Mesenchymal stem cell (in vitro differentiated cells and primary cell): ENCODE measurements around the gene EOMES.

Source experiments
- DNase-seq: peaks from one replicate; pipeline ENCODE4 v3.0.0-alpha.2; 2013
- H2AFZ ChIP-seq: one replicate; pipeline ENCODE4 v1.6.1; 2013; ENCODE audit warnings: low read depth, mild to moderate bottlenecking, control low read depth, inconsistent platforms, low read length, moderate library complexity
- H2AK5ac ChIP-seq: 2 replicates; pipeline ENCODE4 v1.6.1; 2013; ENCODE audit warnings: low read length, moderate library complexity, mild to moderate bottlenecking, inconsistent platforms; ENCODE audit not compliant: severe bottlenecking
- H2BK120ac ChIP-seq: one replicate; pipeline ENCODE4 v1.6.1; 2013; ENCODE audit warnings: low read depth, mild to moderate bottlenecking, inconsistent platforms, low read length, moderate library complexity
- H2BK12ac ChIP-seq, 2 experiments: one replicate each; pipeline ENCODE4 v1.6.1; 2013; ENCODE audit warnings: inconsistent platforms in 2 of 2, low read length in 2 of 2, mild to moderate bottlenecking in 2 of 2, moderate library complexity in 2 of 2, control low read depth in 1 of 2
- H2BK15ac ChIP-seq: one replicate; pipeline ENCODE4 v1.6.1; 2013; ENCODE audit warnings: mild to moderate bottlenecking, low read depth, inconsistent platforms; ENCODE audit not compliant: poor library complexity, severe bottlenecking
- H2BK5ac ChIP-seq: 2 replicates; pipeline ENCODE4 v1.6.1; 2013; ENCODE audit warnings: low read depth, mild to moderate bottlenecking, low read length, control low read depth, inconsistent platforms; ENCODE audit not compliant: poor library complexity, severe bottlenecking
- H3K14ac ChIP-seq, 2 experiments: one replicate each; pipeline ENCODE4 v1.6.1; 2013; ENCODE audit warnings: inconsistent platforms in 2 of 2, low read length in 2 of 2, control low read depth in 1 of 2, mild to moderate bottlenecking in 1 of 2, moderate library complexity in 1 of 2
- H3K18ac ChIP-seq, 2 experiments: one replicate each; pipeline ENCODE4 v1.6.1; 2013; ENCODE audit warnings: inconsistent platforms in 2 of 2, low read length in 2 of 2, control low read depth in 1 of 2, low read depth in 1 of 2, mild to moderate bottlenecking in 1 of 2
- H3K23ac ChIP-seq, 2 experiments: one replicate each; pipeline ENCODE4 v1.6.1; 2013; ENCODE audit warnings: inconsistent platforms in 2 of 2, low read length in 2 of 2, mild to moderate bottlenecking in 2 of 2, moderate library complexity in 2 of 2, control low read depth in 1 of 2
- H3K27ac ChIP-seq: 2 replicates; pipeline ENCODE4 v1.5.1; 2013; ENCODE audit warnings: mild to moderate bottlenecking, moderate library complexity, low read length, control low read depth, inconsistent platforms; ENCODE audit not compliant: poor library complexity, severe bottlenecking
- H3K27me3 ChIP-seq, 2 experiments: 2 replicates each; pipeline versions ENCODE4 v1.6.1 to v1.7.0; 2013; ENCODE audit warnings: low read length in 2 of 2, mild to moderate bottlenecking in 2 of 2, moderate library complexity in 2 of 2, control low read depth in 1 of 2, inconsistent platforms in 1 of 2; ENCODE audit not compliant: control insufficient read depth in 1 of 2, insufficient read depth in 1 of 2
- H3K36me3 ChIP-seq, 2 experiments: 2 replicates each; pipeline versions ENCODE4 v1.6.1 to v1.7.0; 2013; ENCODE audit warnings: low read length in 2 of 2, control low read depth in 1 of 2, inconsistent platforms in 1 of 2, low read depth in 1 of 2, mild to moderate bottlenecking in 1 of 2; ENCODE audit not compliant: insufficient read depth in 2 of 2, control insufficient read depth in 1 of 2
- H3K4ac ChIP-seq, 2 experiments: one replicate each; pipeline ENCODE4 v1.6.1; 2013; ENCODE audit warnings: inconsistent platforms in 2 of 2, low read length in 2 of 2, mild to moderate bottlenecking in 2 of 2, moderate library complexity in 2 of 2, control low read depth in 1 of 2, low read depth in 1 of 2
- H3K4me1 ChIP-seq: 2 replicates; pipeline ENCODE4 v1.6.1; 2013; ENCODE audit warnings: low read depth, low read length, control low read depth; ENCODE audit not compliant: control insufficient read depth, insufficient read depth
- H3K4me2 ChIP-seq: 2 replicates; pipeline ENCODE4 v1.6.1; 2013; ENCODE audit warnings: low read length, mild to moderate bottlenecking, inconsistent platforms; ENCODE audit not compliant: poor library complexity, severe bottlenecking
- H3K4me3 ChIP-seq, 2 experiments: 2 replicates each; pipeline versions ENCODE4 v1.5.1 to v1.7.0; 2013; ENCODE audit warnings: low read length in 2 of 2, mild to moderate bottlenecking in 2 of 2, control low read depth in 1 of 2, low read depth in 1 of 2; ENCODE audit not compliant: insufficient read depth in 1 of 2
- H3K79me1 ChIP-seq: replicated peaks from 2 replicates; pipeline ENCODE4 v1.6.1; 2013; ENCODE audit warnings: mild to moderate bottlenecking, control low read depth, low read length, inconsistent platforms; ENCODE audit not compliant: poor library complexity, severe bottlenecking
- H3K9ac ChIP-seq: 2 replicates; pipeline ENCODE4 v1.7.0; 2013; ENCODE audit warnings: mild to moderate bottlenecking, low read length, moderate library complexity
- H3K9me3 ChIP-seq: 2 replicates; pipeline ENCODE4 v1.7.0; 2013; ENCODE audit warnings: mild to moderate bottlenecking, low read length; ENCODE audit not compliant: control insufficient read depth
- H4K8ac ChIP-seq: one replicate; pipeline ENCODE4 v1.6.1; 2013; ENCODE audit warnings: inconsistent platforms, mild to moderate bottlenecking, low read length, moderate library complexity
- H4K91ac ChIP-seq: one replicate; pipeline ENCODE4 v1.6.1; 2013; ENCODE audit warnings: mild to moderate bottlenecking, low read length, inconsistent platforms
- WGBS: methylation state at CpG from one replicate; pipeline ENCODE4 v1.1.7; 2013; ENCODE audit warnings: mixed read lengths; 5-methylcytosine and 5-hydroxymethylcytosine counted together

EOMES gene

DNA sequence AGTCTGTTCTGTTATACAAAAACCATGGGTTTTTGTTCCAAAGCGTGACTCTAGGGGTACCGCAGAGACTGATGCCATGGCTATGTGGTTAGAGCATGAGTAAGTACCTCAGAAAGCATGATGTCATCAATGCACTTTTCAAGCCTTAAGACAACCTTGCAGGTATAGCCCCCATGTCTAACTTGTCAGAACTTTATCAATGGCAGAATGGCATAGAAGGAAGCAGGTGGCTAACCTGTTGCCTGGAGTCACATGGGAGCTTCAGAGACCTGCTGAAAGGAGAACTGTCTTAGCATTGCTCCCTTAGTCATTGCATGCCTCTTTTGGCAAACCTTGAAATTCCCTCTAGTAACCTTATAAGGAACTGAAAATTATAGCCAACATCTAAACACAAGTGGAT, 52.5 kb downstream of the EOMES start:
- Histone ChIP-seq H3K36me3 (no peaks in the 10 kb centered on the region), H3K4me1 (peaks cover 2% of the 10 kb centered on the region), H3K4me2 (no peak overlapping the region), H3K14ac (no peak overlapping the region), H3K9ac (no peak overlapping the region), H2AK5ac (no peak overlapping the region), H3K4me3 (no peak overlapping the region), H4K8ac (no peak overlapping the region), H4K91ac (no peak overlapping the region), H2BK12ac (no peak overlapping the region), H3K79me1 (no peaks in the 10 kb centered on the region), H2BK120ac (no peak overlapping the region), H2BK15ac (no peak overlapping the region), H2BK5ac (no peak overlapping the region), H3K27ac (no peak overlapping the region), H3K23ac (no peak overlapping the region), H2AFZ (no peak overlapping the region), H3K4ac (no peak overlapping the region), H3K9me3 (no peaks in the 10 kb centered on the region), H3K18ac (no peak overlapping the region), H3K27me3 (no peaks in the 10 kb centered on the region)
- no peak for DNase-seq
- WGBS, result 100% methylated on average over 2 of the region's 2 CpGs

DNA sequence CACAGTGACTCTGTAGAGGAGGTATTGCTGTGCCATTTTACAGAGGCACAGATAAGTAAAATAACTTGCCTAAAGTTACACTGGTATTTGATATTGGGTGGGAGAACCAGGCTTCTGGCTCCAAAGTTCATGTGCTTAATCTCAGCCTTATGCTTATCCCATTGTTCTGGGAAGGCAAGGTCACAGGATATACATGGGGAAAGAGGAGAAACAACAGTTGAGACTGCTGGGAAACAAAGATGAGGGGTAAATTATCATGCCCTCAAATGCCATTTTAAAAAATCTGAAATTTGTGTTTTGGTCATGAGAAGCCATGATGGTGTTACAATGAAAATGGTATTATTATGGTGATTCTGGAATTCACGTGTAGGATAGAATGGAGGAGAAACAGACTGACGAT, 54.4 kb downstream of the EOMES start:
- no peaks in the 10 kb centered on the region for H3K79me1 ChIP-seq
- H3K4me2 ChIP-seq, result no peak overlapping the region
- H2BK120ac ChIP-seq, result no peak overlapping the region
- H4K91ac ChIP-seq, result no peak overlapping the region
- no peaks in the 10 kb centered on the region for H3K36me3 ChIP-seq
- no peak overlapping the region for H4K8ac ChIP-seq
- H2AFZ ChIP-seq, result no peak overlapping the region
- no peak overlapping the region for H3K4ac ChIP-seq
- no peak for DNase-seq
- H2BK12ac ChIP-seq, result no peak overlapping the region
- no peak overlapping the region for H3K14ac ChIP-seq
- H3K27ac ChIP-seq, result no peak overlapping the region
- 72% methylated on average over 2 of the region's 2 CpGs for WGBS
- H3K4me3 ChIP-seq, result no peak overlapping the region
- no peak overlapping the region for H2BK15ac ChIP-seq
- no peak overlapping the region for H2AK5ac ChIP-seq
- H3K9ac ChIP-seq, result no peak overlapping the region
- peaks cover 2% of the 10 kb centered on the region for H3K4me1 ChIP-seq
- no peak overlapping the region for H3K18ac ChIP-seq
- no peaks in the 10 kb centered on the region for H3K9me3 ChIP-seq
- no peak overlapping the region for H2BK5ac ChIP-seq
- no peak overlapping the region for H3K23ac ChIP-seq
- no peaks in the 10 kb centered on the region for H3K27me3 ChIP-seq

DNA sequence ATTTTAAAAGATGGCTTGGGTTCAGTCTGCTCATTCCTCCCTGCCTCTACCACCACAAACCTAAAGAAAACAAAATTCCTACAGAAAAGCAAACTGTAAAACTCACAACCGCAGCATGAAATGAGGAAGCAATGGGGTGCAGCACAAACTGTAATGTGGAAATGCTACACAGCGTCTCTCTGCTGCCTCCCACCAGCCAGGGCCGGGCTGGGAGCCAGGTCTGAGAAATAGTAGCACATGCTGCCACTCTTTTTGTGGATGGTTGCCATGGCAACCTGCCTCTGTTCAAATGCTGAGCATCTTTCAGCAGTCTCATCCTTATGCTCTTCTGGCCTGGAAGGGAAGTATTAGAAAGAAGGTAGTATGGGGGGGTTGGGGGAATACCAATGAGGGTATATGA, 55.4 kb downstream of the EOMES start:
- H3K36me3 ChIP-seq, result no peaks in the 10 kb centered on the region
- H2BK120ac ChIP-seq, result no peak overlapping the region
- DNase-seq, result peak; percentile 56
- peaks cover 2% of the 10 kb centered on the region for H3K4me1 ChIP-seq
- H3K18ac ChIP-seq, result no peak overlapping the region
- no peaks in the 10 kb centered on the region for H3K9me3 ChIP-seq
- no peak overlapping the region for H3K23ac ChIP-seq
- no peak overlapping the region for H2BK15ac ChIP-seq
- no peak overlapping the region for H4K91ac ChIP-seq
- no peak overlapping the region for H3K4me3 ChIP-seq
- WGBS, result 44% methylated on average over 3 of the region's 3 CpGs
- no peak overlapping the region for H3K4ac ChIP-seq
- H2AK5ac ChIP-seq, result no peak overlapping the region
- H3K4me2 ChIP-seq, result no peak overlapping the region
- no peak overlapping the region for H3K27ac ChIP-seq
- H4K8ac ChIP-seq, result no peak overlapping the region
- no peak overlapping the region for H2BK5ac ChIP-seq
- H2BK12ac ChIP-seq, result no peak overlapping the region
- no peaks in the 10 kb centered on the region for H3K27me3 ChIP-seq
- H3K14ac ChIP-seq, result no peak overlapping the region
- no peak overlapping the region for H2AFZ ChIP-seq
- no peaks in the 10 kb centered on the region for H3K79me1 ChIP-seq
- H3K9ac ChIP-seq, result peak overlapping the region; percentile 21

DNA sequence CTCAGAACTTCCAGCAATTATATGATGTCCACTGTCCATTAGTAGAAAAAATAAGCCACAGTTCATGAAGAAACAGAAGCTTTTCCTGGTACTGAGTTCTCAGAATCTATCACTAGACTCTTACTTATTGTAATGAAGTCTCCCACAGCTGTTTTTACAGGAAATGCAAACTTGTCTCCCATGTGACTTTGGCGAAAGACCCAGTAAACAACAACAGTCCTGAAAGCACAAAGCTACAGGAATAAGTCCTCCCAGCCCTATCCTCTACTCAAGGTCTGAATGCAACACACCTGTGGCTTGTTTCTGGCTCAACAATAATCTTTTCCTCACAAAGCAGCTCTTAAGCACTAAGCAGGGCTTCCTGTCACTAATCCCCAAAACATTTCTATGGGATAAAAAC, 55.9 kb downstream of the EOMES start:
- Histone ChIP-seq H4K91ac (no peak overlapping the region), H2AK5ac (no peak overlapping the region), H3K9ac (peak overlapping the region; percentile 21), H3K4me1 (peaks cover 2% of the 10 kb centered on the region), H3K36me3 (no peaks in the 10 kb centered on the region), H3K4me3 (no peak overlapping the region), H3K79me1 (no peaks in the 10 kb centered on the region), H3K23ac (no peak overlapping the region), H3K18ac (no peak overlapping the region), H2BK5ac (no peak overlapping the region), H4K8ac (no peak overlapping the region), H2BK120ac (no peak overlapping the region), H2BK12ac (no peak overlapping the region), H3K4ac (no peak overlapping the region), H3K9me3 (no peaks in the 10 kb centered on the region), H2AFZ (no peak overlapping the region), H3K27ac (peak overlapping the region; percentile 4), H3K4me2 (no peak overlapping the region), H3K27me3 (no peaks in the 10 kb centered on the region), H3K14ac (no peak overlapping the region), H2BK15ac (no peak overlapping the region)
- WGBS, result 14% methylated on average over 1 of the region's 1 CpG
- peak; percentile 13 for DNase-seq
